DOHH2 (cell line): Measurements from ENCODE around the gene BGN.

ENCODE experiments used
- EZH2phosphoT487 ChIP-seq: fragments of 200-600 bp; sonication (generic); IDR thresholded peaks from 2 replicates; pipeline ENCODE4 v1.6.1; 2017; ENCODE audit warnings: borderline replicate concordance, mild to moderate bottlenecking, antibody characterized with exemption, low read length, moderate library complexity, mixed read lengths
- TF ChIP-seq, protein P1 (sequence below): fragments of 200-600 bp; sonication (generic); IDR thresholded peaks from one replicate; pipeline ENCODE4 v1.5.1; 2014; ENCODE audit warnings: antibody characterized with exemption, mild to moderate bottlenecking, low read depth, low read length; ENCODE audit not compliant: poor library complexity, severe bottlenecking

DNA sequence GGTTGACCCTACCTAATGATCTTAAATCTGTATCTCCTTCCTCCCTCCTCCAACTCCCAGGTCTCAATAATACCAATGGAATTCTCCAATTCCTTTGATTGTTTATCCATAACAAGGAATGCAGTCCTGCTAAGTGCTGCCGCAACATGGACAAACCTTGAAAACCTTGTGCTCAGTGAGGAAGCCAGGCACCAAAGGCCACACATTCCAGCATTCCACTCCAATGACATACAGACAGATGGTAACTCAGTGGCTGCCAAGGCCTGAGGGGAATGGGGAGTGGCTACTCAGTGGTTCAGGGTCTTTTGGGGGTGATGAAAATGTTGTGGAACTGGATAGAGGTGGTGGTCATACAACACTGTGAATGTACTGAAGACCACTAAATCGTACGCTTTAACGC, 34.8 kb upstream of the BGN start:
- TF ChIP-seq, protein P1, sequence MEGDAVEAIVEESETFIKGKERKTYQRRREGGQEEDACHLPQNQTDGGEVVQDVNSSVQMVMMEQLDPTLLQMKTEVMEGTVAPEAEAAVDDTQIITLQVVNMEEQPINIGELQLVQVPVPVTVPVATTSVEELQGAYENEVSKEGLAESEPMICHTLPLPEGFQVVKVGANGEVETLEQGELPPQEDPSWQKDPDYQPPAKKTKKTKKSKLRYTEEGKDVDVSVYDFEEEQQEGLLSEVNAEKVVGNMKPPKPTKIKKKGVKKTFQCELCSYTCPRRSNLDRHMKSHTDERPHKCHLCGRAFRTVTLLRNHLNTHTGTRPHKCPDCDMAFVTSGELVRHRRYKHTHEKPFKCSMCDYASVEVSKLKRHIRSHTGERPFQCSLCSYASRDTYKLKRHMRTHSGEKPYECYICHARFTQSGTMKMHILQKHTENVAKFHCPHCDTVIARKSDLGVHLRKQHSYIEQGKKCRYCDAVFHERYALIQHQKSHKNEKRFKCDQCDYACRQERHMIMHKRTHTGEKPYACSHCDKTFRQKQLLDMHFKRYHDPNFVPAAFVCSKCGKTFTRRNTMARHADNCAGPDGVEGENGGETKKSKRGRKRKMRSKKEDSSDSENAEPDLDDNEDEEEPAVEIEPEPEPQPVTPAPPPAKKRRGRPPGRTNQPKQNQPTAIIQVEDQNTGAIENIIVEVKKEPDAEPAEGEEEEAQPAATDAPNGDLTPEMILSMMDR = no peak
- no peak for TF ChIP-seq EZH2phosphoT487
